ENCODE measurements around the gene LAYN.

Gene LAYN

GRCh38 chr11:111531687-111532364 is 8.7 kb upstream of the LAYN start:
- DNase-seq, result peak; percentile 77 to 87

GRCh38 chr11:111532365-111532709 is 8.2 kb upstream of the LAYN start:
- no peak for DNase-seq

- no peak for DNase-seq
Measured at GRCh38 chr11:111535281-111535680, 5.2 kb upstream of the LAYN start.

GRCh38 chr11:111537336-111537860 is 3.1 kb upstream of the LAYN start:
- DNase-seq, result no peak

GRCh38 chr11:111538407-111539114 is 2.0 kb upstream of the LAYN start:
- no peak for DNase-seq

- DNase-seq, result no peak
Measured at GRCh38 chr11:111539426-111540113, 950 bp upstream of the LAYN start.

GRCh38 chr11:111540937-111541253 is 375 bp downstream of the LAYN start:
- DNase-seq, result no peak

GRCh38 chr11:111541254-111542061 is 938 bp downstream of the LAYN start:
- DNase-seq, result no peak

- DNase-seq, result no peak
Measured at GRCh38 chr11:111542606-111543275, 2.2 kb downstream of the LAYN start.

GRCh38 chr11:111548525-111548924 is 8.0 kb downstream of the LAYN start:
- DNase-seq, result no peak

GRCh38 chr11:111549196-111549868 is 8.8 kb downstream of the LAYN start:
- no peak for DNase-seq

GRCh38 chr11:111549869-111550203 is 9.3 kb downstream of the LAYN start:
- DNase-seq, result no peak

- DNase-seq, result no peak
Measured at GRCh38 chr11:111550258-111550657, 9.7 kb downstream of the LAYN start.

GRCh38 chr11:111554532-111554931 is 14.0 kb downstream of the LAYN start:
- no peak for DNase-seq

GRCh38 chr11:111555255-111555654 is 14.7 kb downstream of the LAYN start:
- no peak for DNase-seq

GRCh38 chr11:111557425-111558111 is 17.0 kb downstream of the LAYN start:
- no peak for DNase-seq

GRCh38 chr11:111559800-111560464 is 19.4 kb downstream of the LAYN start:
- DNase-seq, result no peak

- DNase-seq, result no peak
Measured at GRCh38 chr11:111560800-111561199, 20.3 kb downstream of the LAYN start.

- DNase-seq, result no peak
Measured at GRCh38 chr11:111561306-111561705, 20.8 kb downstream of the LAYN start.

- no peak for DNase-seq
Measured at GRCh38 chr11:111561791-111562325, 21.3 kb downstream of the LAYN start.
